ENCODE data around the gene TULP4. TPM values are rescaled to one million over a fixed set of nuclear protein-coding genes. Genes with fewer than 3 reads are reported as not detected.
"Not testable (repeated sequence)": the region's sequence is repeated elsewhere in the genome, so short reads cannot be mapped to it uniquely, and the experiment has no call there.

The TULP4 gene
- total and polyA plus RNA-seq, 2 donors = 5.3 to 293 TPM

DNA sequence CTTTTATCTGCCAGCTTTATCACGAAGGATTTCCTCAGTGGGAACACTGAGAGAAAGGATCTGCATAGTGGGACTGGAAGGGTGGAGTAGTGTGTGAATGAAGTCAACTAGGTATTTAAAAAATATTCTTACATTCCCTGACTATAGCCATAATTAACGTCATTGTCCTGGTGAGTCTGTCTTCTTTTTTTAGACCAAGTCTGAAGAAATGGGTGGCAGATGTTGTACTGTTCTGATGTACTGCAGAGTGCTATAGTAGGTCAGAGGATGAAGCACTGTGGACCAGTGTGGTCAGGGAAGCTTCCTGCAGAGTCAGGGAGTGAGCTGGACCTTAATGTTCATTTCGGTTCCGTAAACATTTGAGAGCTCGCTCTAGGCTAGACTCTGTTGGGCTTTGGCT is 11.9 kb downstream of the TULP4 start:
- WGBS = 83% methylated on average over 5 of the region's 5 CpGs
- Histone ChIP-seq H3K27ac (ENCODE audit: low read depth) (no peak overlapping the region), H3K4me1 (ENCODE audit: insufficient read depth) (peaks cover 1% of the 10 kb centered on the region), H3K4me3 (ENCODE audit: low read depth, low read length) (no peak overlapping the region), H3K36me3 (ENCODE audit: insufficient read depth) (peaks cover 1% of the 10 kb centered on the region)
- no peak for DNase-seq (ENCODE audit: extremely low spot score)

DNA sequence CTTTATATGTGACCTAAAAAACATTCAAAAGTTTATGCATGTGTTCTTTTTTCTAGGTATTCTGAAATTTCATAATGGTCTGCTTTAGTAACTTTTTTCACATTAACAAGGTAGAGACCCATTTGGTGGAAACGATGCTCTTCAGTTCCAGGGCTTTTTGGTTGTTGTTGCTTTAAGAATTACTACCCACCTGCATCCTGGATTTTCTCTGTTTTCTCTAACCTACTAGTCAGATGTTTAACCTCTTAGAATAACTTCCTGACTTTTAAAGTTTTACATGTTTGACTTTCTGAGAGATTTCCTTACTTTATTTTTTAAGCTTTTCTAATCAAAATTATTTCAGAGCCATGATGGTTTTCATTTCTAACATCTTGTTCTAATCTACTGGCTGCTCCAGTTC is 14.9 kb downstream of the TULP4 start:
- 81% methylated on average over 1 of the region's 1 CpG for WGBS
- H3K4me1 ChIP-seq (ENCODE audit: insufficient read depth) = peaks cover 1% of the 10 kb centered on the region
- no peak overlapping the region for H3K4me3 ChIP-seq (ENCODE audit: low read depth, low read length)
- no peak for DNase-seq (ENCODE audit: extremely low spot score)
- H3K36me3 ChIP-seq (ENCODE audit: insufficient read depth) = peaks cover 1% of the 10 kb centered on the region
- H3K27ac ChIP-seq (ENCODE audit: low read depth) = no peak overlapping the region

DNA sequence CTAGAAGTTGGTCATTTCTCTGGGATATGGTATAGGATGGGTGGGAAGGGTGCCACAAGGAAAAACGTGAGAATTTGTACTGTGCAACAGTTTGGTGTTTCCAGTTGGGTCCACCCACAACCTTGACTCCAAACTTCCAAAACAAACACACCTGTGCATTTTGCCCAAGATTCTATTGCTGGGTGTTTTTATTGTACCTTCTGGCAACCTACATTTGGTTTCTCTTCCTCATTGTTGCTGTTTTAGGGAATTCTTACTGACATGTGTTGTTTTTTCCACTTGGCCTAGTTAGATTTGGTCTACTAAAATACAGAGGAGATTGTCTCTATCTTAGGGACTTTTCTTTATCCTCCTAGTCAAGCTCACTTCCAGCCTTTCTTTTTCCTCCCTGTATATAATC is 16.7 kb downstream of the TULP4 start:
- no peaks in the 10 kb centered on the region for H3K4me1 ChIP-seq (ENCODE audit: insufficient read depth)
- no peak overlapping the region for H3K27ac ChIP-seq (ENCODE audit: low read depth)
- 31% methylated on average over 1 of the region's 1 CpG for WGBS
- no peak overlapping the region for H3K4me3 ChIP-seq (ENCODE audit: low read depth, low read length)
- H3K36me3 ChIP-seq (ENCODE audit: insufficient read depth) = peaks cover 1% of the 10 kb centered on the region
- DNase-seq (ENCODE audit: extremely low spot score) = no peak

DNA sequence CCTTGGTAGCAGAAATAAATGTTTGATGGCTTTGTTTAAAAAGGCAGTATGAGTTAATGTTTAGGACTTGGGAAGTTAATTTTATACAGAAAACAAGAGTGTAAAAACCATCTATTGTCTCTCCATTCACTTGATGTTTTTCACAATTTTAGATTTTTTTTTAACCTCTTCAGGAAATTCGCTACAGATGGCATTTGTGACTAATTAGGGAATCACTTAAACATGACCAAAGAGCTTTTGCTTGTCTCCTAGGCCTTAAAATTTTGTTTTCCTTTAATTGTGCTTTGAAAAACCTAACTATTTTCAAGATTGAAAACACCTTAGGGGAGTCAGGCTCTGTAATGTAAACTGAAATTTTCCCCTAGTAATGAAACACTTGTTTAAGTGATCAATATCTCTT is 17.3 kb downstream of the TULP4 start:
- WGBS = 87% methylated on average over 1 of the region's 1 CpG
- Histone ChIP-seq H3K36me3 (ENCODE audit: insufficient read depth) (peaks cover 1% of the 10 kb centered on the region), H3K4me1 (ENCODE audit: insufficient read depth) (no peaks in the 10 kb centered on the region), H3K4me3 (ENCODE audit: low read depth, low read length) (no peak overlapping the region), H3K27ac (ENCODE audit: low read depth) (no peak overlapping the region)
- no peak for DNase-seq (ENCODE audit: extremely low spot score)

DNA sequence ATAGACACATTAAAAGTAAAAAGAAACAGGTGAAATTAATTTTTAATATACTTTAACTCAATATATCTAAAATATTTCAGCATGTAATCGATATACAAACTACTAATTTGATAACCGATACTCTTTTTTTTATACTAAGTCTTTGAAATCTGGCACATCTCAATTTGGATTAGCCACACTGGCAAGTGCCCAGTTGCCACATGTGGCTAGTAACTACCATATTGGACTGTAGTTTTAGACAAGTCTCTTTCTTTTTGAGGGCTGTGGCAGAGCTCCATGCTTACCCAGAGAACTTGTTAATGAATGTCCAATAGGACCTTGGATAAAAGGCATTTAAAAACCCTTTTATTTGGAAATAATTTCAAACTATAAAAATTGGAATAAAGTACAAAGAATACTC is 17.8 kb downstream of the TULP4 start:
- DNase-seq (ENCODE audit: extremely low spot score) = no peak
- H3K27ac ChIP-seq (ENCODE audit: low read depth) = no peak overlapping the region
- H3K4me1 ChIP-seq (ENCODE audit: insufficient read depth) = no peaks in the 10 kb centered on the region
- peaks cover 1% of the 10 kb centered on the region for H3K36me3 ChIP-seq (ENCODE audit: insufficient read depth)
- no peak overlapping the region for H3K4me3 ChIP-seq (ENCODE audit: low read depth, low read length)
- 76% methylated on average over 2 of the region's 2 CpGs for WGBS

DNA sequence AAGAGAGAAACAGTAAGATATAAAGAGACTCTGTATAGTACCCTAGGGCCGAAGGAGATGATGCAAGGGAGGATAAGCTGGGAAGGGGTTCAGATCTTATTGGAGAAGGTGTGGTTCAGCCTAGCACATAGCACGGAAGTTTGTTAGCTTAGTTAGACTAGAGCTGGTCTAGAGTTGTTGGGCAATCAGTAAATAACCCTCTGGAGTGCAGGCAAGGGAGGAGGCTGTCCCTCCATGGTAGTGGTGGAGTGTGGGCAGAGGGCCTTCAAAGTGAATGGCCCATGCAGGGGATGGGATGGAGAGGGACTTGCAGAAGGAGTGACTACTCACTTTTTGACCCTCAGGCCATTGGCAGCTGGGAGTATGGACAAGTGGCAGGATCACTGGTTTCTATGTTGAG is 20.0 kb downstream of the TULP4 start:
- H3K4me3 ChIP-seq (ENCODE audit: low read depth, low read length) = no peak overlapping the region
- H3K4me1 ChIP-seq (ENCODE audit: insufficient read depth) = no peaks in the 10 kb centered on the region
- no peak for DNase-seq (ENCODE audit: extremely low spot score)
- H3K36me3 ChIP-seq (ENCODE audit: insufficient read depth) = no peaks in the 10 kb centered on the region
- H3K27ac ChIP-seq (ENCODE audit: low read depth) = no peak overlapping the region
- WGBS = over 99% methylated on average over 2 of the region's 2 CpGs

DNA sequence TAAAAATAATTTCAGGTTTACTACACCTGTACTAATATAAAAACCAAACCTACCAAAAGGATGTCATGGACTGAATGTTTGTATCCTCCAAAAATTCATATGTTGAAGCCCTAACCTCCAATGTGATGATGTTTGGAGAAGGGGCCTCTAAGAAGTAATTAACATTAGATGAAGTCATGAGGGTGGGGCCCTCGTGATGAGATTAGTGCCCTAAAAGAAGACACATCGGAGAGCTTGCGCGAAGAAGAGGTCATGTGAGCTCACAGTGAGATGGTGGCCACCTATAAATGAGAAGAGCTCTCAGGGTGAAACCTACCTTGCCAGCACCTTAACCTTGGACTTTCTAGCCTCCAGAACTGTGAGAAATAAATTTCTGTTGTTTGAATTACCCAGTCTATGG is 20.8 kb downstream of the TULP4 start:
- Histone ChIP-seq H3K4me1 (ENCODE audit: insufficient read depth) (no peaks in the 10 kb centered on the region), H3K36me3 (ENCODE audit: insufficient read depth) (no peaks in the 10 kb centered on the region), H3K27ac (ENCODE audit: low read depth) (no peak overlapping the region), H3K4me3 (ENCODE audit: low read depth, low read length) (no peak overlapping the region)
- 98% methylated on average over 4 of the region's 4 CpGs for WGBS
- no peak for DNase-seq (ENCODE audit: extremely low spot score)

DNA sequence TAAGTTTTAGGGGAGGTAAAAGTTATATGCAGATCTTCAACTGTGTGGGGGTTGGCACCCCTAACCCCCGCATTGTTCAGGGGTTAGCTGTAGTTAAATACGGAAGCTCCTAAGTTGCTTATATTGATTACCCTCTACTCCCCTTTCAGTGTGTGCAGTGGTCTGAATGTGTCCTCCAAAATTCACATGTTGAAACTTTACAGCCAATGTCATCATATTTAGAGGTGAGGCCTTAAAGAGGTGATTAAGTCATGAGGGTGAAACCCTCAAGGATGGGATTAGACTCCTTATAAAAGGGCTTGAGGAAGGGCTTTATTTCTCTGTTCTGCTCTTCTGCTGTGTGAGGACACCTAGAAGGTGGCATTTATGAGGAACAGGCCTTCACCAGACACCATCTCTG is 22.3 kb downstream of the TULP4 start:
- 98% methylated on average over 2 of the region's 2 CpGs for WGBS
- no peak for DNase-seq (ENCODE audit: extremely low spot score)
- Histone ChIP-seq H3K36me3 (ENCODE audit: insufficient read depth) (no peaks in the 10 kb centered on the region), H3K4me3 (ENCODE audit: low read depth, low read length) (no peak overlapping the region), H3K27ac (ENCODE audit: low read depth) (no peak overlapping the region), H3K4me1 (ENCODE audit: insufficient read depth) (no peaks in the 10 kb centered on the region)

DNA sequence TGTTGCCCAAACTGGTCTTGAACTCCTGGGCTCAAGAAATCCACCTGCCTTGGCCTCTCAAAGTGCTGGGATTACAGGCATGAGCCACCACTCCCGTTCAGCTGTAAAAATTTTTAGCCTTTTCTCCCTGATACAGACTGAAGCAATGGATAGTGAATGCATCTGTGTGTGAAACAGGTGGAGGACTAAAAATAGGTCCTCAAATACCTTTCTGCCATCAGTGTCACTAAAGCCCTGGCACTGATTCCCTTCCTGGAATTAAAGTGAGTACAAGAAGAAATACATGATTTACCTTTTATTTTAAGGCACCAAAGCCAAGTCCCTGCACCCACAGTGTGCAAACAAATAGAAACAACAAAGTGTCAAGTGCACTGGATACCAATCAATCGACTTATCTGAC is 25.1 kb downstream of the TULP4 start:
- WGBS = 87% methylated on average over 2 of the region's 2 CpGs
- Histone ChIP-seq H3K27ac (ENCODE audit: low read depth) (no peak overlapping the region), H3K4me1 (ENCODE audit: insufficient read depth) (no peaks in the 10 kb centered on the region), H3K36me3 (ENCODE audit: insufficient read depth) (no peaks in the 10 kb centered on the region), H3K4me3 (ENCODE audit: low read depth, low read length) (no peak overlapping the region)
- no peak for DNase-seq (ENCODE audit: extremely low spot score)

DNA sequence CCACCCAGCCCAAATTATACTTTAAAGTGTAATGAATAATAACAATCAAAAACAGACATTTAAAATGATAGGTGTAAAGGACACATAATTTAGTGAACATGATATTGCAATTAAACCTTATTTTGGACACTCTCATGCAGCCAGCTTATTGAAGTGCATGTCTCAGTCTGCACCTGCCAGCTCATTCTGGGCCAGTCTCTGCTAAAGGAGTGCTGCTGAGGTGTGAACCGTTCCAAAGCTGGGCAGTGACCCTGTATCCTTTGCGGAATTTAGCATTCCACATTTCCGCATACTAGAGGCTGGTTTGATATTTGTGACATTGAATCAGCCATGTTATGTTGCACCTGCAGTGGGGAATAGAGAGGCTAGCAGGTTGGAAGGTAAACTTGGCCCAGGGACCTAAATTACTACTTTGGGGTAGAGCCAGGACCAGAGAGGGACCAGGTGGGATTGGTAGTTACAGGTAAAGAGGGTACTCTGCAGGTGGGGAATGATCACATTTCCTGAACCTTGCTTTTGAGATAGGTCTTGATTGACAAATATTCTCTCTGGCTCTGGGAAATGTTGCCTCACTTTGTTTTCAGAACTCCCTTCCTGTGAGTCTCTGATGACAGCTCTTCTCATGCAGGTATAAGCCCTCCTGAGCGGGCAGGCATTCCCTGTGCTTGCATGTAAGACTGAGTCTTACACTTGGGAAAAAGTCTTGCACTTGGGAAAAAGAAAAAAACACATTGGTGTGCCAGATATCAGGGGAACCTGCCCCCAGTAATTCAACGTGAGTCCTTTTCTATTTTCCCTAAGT is 26.2 kb downstream of the TULP4 start:
- WGBS = 95% methylated on average over 5 of the region's 5 CpGs
- Histone ChIP-seq H3K36me3 (ENCODE audit: insufficient read depth) (no peaks in the 10 kb centered on the region), H3K27ac (ENCODE audit: low read depth) (no peak overlapping the region), H3K4me1 (ENCODE audit: insufficient read depth) (no peaks in the 10 kb centered on the region), H3K4me3 (ENCODE audit: low read depth, low read length) (no peak overlapping the region)
- no peak for DNase-seq (ENCODE audit: extremely low spot score)

DNA sequence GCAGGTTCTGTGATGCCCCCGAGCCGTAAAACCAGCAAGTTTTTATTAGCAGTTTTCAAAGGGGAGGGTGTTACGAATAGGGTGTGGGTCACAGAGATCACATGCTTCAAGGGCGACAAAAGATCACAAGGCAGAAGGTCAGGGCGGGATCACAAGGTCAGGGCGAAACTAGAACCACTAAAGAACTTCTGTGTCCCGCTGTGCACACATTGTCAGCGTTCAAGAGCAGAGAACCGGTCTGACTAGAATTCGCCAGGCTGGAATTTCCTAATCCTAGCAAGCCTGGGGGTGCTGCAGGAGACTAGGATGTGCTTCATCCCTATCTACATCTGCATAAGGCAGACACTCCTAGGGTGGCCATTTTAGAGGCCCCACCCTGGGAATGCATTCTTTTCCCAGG is 26.9 kb downstream of the TULP4 start:
- 81% methylated on average over 10 of the region's 10 CpGs for WGBS
- DNase-seq (ENCODE audit: extremely low spot score); H3K36me3 ChIP-seq (ENCODE audit: insufficient read depth); H3K27ac ChIP-seq (ENCODE audit: low read depth); H3K4me3 ChIP-seq (ENCODE audit: low read depth, low read length); H3K4me1 ChIP-seq (ENCODE audit: insufficient read depth): not testable (repeated sequence)

DNA sequence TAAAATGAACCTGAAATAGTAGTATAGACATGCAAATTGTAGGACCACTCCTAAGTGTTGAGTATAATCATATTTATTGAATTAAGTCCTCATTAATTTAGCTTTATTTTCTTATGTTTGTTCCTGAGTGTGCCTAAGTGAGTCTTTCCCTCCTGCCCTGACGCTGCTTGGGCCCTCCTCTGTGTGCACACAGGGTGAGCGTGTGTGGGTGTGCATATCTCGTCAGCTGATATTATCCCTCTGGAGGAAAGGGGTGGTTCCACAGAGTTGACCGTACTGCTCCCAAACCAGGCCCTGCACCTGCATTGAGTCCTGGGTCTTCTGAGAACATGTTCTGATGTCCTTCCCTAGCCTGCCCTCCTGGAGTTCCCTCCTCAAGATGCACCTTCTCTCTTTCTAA is 28.0 kb downstream of the TULP4 start:
- DNase-seq (ENCODE audit: extremely low spot score) = no peak
- no peaks in the 10 kb centered on the region for H3K4me1 ChIP-seq (ENCODE audit: insufficient read depth)

DNA sequence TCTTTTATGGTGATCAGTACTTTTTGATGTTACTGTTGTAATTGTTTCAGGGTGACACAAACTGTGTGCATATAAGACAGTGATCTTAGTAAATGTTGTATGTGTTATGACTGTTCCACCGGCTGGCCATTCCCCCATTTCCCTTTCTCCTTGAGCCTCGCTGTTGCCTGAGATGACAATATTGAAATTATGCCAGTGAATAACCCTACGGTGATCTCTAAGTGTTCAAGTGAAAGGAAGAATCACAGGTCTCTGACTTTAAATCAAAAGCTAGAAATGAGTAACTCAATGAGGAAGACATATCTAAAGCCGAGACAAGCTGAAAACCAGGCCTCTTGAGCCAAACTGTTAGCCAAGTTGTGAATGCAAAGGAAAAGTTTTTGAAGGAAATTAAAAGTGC is 32.3 kb downstream of the TULP4 start:
- H3K27ac ChIP-seq (ENCODE audit: low read depth) = no peak overlapping the region
- H3K4me1 ChIP-seq (ENCODE audit: insufficient read depth) = no peaks in the 10 kb centered on the region
- whole genome bisulfite sequencing = 88% methylated on average over 4 of the region's 4 CpGs
- DNase-seq (ENCODE audit: extremely low spot score) = no peak
- no peaks in the 10 kb centered on the region for H3K36me3 ChIP-seq (ENCODE audit: insufficient read depth)
- H3K4me3 ChIP-seq (ENCODE audit: low read depth, low read length) = no peak overlapping the region

More for the DNA sequence above, 28.0 kb downstream of the TULP4 start:
- 94% methylated on average over 4 of the region's 4 CpGs for WGBS
- H3K27ac ChIP-seq (ENCODE audit: low read depth) = no peak overlapping the region
- no peak overlapping the region for H3K4me3 ChIP-seq (ENCODE audit: low read depth, low read length)
- no peaks in the 10 kb centered on the region for H3K36me3 ChIP-seq (ENCODE audit: insufficient read depth)

DNA sequence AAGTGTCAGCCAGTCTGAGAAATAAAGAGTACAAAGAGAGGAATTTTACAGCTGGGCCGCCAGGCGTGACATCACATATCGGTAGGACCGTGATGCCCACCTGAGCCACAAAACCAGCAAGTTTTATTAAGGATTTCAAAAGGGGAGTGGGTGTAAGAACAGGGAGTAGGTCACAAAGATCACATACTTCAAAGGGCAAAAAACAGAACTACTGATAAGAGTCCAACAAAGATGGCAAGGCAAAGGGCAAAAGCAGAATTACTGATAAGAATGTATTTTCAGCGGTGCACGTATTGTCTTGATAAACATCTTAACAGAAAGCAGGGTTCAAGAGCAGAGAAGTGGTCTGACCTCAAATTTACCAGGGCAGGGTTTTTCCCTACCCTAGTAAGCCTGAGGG is 33.2 kb downstream of the TULP4 start:
- H3K27ac ChIP-seq (ENCODE audit: low read depth); H3K36me3 ChIP-seq (ENCODE audit: insufficient read depth); DNase-seq (ENCODE audit: extremely low spot score); H3K4me1 ChIP-seq (ENCODE audit: insufficient read depth); H3K4me3 ChIP-seq (ENCODE audit: low read depth, low read length): not testable (repeated sequence)
- WGBS = 97% methylated on average over 6 of the region's 6 CpGs

DNA sequence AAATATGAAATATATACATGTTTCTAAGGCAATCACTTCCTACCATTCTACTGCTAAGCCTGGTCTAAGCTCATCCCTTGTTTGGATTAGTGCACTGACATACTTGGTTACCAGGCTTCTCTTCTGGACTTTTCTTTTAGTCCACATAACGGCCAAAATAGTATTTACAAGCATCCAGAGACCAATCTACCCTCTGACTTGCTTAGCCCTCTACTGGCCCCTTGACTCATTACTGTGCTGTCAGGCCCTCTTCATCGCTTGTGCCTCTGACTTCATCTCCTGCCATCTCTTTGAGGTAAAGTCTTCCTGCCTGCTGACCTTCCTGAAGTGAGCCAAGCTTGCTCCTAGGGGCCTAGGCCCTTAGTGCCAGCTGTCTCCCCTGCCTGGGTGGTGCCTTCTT is 35.1 kb downstream of the TULP4 start:
- H3K4me3 ChIP-seq (ENCODE audit: low read depth, low read length) = no peak overlapping the region
- H3K4me1 ChIP-seq (ENCODE audit: insufficient read depth) = no peaks in the 10 kb centered on the region
- no peak overlapping the region for H3K27ac ChIP-seq (ENCODE audit: low read depth)
- no peak for DNase-seq (ENCODE audit: extremely low spot score)
- no peaks in the 10 kb centered on the region for H3K36me3 ChIP-seq (ENCODE audit: insufficient read depth)
- WGBS = 88% methylated on average over 2 of the region's 2 CpGs
